NT2/D1 (cell line): Measurements from ENCODE around the gene TPRG1L.
"Not testable (repeated sequence)": the region's sequence is repeated elsewhere in the genome, so short reads cannot be mapped to it uniquely, and the experiment has no call there.

ENCODE experiments used
- DNase-seq: peaks from one replicate; pipeline ENCODE4 v3.0.0-alpha.2; 2011; ENCODE audit warnings: low read depth, low spot score
- H3K27me3 ChIP-seq: 2 replicates; pipeline ENCODE4 v1.6.0; 2011; ENCODE audit warnings: mild to moderate bottlenecking; ENCODE audit not compliant: insufficient read length, insufficient read depth
- H3K36me3 ChIP-seq: 2 replicates; pipeline ENCODE4 v1.6.1; 2011; ENCODE audit warnings: mild to moderate bottlenecking, low read length, mixed read lengths; ENCODE audit not compliant: insufficient read depth, insufficient read length
- H3K4me1 ChIP-seq: 2 replicates; pipeline ENCODE4 v1.5.1; 2011; ENCODE audit not compliant: insufficient read depth, insufficient read length
- H3K4me3 ChIP-seq: 2 replicates; pipeline ENCODE4 v1.5.1; 2011; ENCODE audit warnings: low read depth; ENCODE audit not compliant: insufficient read length
- H3K9ac ChIP-seq: 2 replicates; pipeline ENCODE4 v1.6.0; 2011; ENCODE audit warnings: low read depth; ENCODE audit not compliant: insufficient read length
- H3K9me3 ChIP-seq: 2 replicates; pipeline ENCODE4 v1.5.1; 2011; ENCODE audit warnings: mild to moderate bottlenecking, low read length; ENCODE audit not compliant: insufficient read depth
- SUZ12 ChIP-seq: IDR thresholded peaks from 2 replicates; pipeline ENCODE4 v1.6.1; 2011; ENCODE audit not compliant: insufficient read length, insufficient read depth; ENCODE audit errors: extremely low read depth
- YY1 ChIP-seq: IDR thresholded peaks from 2 replicates; pipeline ENCODE4 v1.6.1; 2011; ENCODE audit not compliant: insufficient read length, insufficient read depth
- ZNF274 ChIP-seq: IDR thresholded peaks from 2 replicates; pipeline ENCODE4 v1.6.1; 2011; ENCODE audit warnings: mild to moderate bottlenecking, low read depth, low read length

Gene TPRG1L

GRCh38 chr1:3579626-3580025 is 45.2 kb upstream of the TPRG1L start:
- Histone ChIP-seq H3K9me3 (no peaks in the 10 kb centered on the region), H3K4me1 (no peaks in the 10 kb centered on the region), H3K9ac (no peak overlapping the region), H3K4me3 (no peak overlapping the region), H3K36me3 (no peaks in the 10 kb centered on the region), H3K27me3 (no peaks in the 10 kb centered on the region)
- DNase-seq = no peak
- no peak for TF ChIP-seq YY1
- TF ChIP-seq ZNF274 = no peak
- no peak for TF ChIP-seq SUZ12

- H3K36me3 ChIP-seq = no peaks in the 10 kb centered on the region
- H3K4me1 ChIP-seq = no peaks in the 10 kb centered on the region
- no peak overlapping the region for H3K9ac ChIP-seq
- TF ChIP-seq YY1 (no peak), SUZ12 (no peak), ZNF274 (no peak)
- no peaks in the 10 kb centered on the region for H3K27me3 ChIP-seq
- H3K9me3 ChIP-seq = no peaks in the 10 kb centered on the region
- DNase-seq = no peak
- H3K4me3 ChIP-seq = no peak overlapping the region
Observed at GRCh38 chr1:3580231-3580630, 44.6 kb upstream of the TPRG1L start.

- Histone ChIP-seq H3K4me3 (no peak overlapping the region), H3K36me3 (peaks cover 6% of the 10 kb centered on the region), H3K9ac (no peak overlapping the region), H3K27me3 (no peaks in the 10 kb centered on the region), H3K9me3 (no peaks in the 10 kb centered on the region; the same call in 1 of the 2 replicates), H3K4me1 (no peaks in the 10 kb centered on the region)
- TF ChIP-seq ZNF274 (no peak), YY1 (no peak), SUZ12 (no peak)
- no peak for DNase-seq
Observed at GRCh38 chr1:3581296-3582036, 43.3 kb upstream of the TPRG1L start.

DNA sequence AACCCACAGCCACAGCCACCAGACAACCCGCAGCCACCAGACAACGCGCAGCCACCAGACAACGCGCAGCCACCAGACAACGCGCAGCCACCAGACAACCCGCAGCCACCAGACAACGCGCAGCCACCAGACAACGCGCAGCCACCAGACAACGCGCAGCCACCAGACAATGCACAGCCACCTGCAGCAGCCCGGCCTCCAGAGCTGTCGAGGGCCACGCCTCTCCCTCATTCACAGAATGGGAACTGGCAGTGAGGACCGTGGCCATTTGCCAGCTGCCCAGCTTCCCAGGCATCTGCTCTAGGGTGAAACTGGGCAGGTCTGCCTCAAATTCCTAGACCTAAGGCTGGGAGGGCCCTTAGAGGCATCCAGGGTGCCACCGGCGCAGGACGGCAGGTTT is 41.1 kb upstream of the TPRG1L start:
- DNase-seq, H3K9ac ChIP-seq, H3K4me3 ChIP-seq, H3K9me3 ChIP-seq, H3K27me3 ChIP-seq, H3K36me3 ChIP-seq, H3K4me1 ChIP-seq: not testable (repeated sequence)

DNA sequence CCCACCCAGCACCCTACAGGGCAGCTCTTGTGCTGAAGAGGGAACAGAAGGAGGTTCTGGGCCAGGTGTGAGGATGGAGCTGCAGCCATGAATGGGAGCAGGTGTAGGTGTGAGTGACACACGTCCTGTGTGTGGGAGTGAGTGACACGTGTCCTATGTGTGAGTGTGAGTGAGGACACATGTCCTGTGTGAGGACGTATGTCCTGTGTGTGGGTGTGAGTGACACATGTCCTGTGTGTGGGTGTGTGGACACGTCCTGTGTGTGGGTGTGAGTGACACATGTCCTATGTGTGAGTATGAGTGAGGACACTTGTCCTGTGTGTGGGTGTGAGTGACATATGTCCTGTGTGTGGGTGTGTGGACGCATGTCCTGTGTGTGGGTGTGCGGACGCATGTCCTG is 39.9 kb upstream of the TPRG1L start:
- H3K9ac ChIP-seq = no peak overlapping the region
- H3K27me3 ChIP-seq = no peaks in the 10 kb centered on the region
- no peak overlapping the region for H3K4me3 ChIP-seq
- no peaks in the 10 kb centered on the region; the same call in 1 of the 2 replicates for H3K9me3 ChIP-seq
- peaks cover 6% of the 10 kb centered on the region for H3K36me3 ChIP-seq
- TF ChIP-seq YY1 = no peak
- no peak for TF ChIP-seq ZNF274
- TF ChIP-seq SUZ12 = no peak
- peaks cover 3% of the 10 kb centered on the region for H3K4me1 ChIP-seq
- DNase-seq = no peak

DNA sequence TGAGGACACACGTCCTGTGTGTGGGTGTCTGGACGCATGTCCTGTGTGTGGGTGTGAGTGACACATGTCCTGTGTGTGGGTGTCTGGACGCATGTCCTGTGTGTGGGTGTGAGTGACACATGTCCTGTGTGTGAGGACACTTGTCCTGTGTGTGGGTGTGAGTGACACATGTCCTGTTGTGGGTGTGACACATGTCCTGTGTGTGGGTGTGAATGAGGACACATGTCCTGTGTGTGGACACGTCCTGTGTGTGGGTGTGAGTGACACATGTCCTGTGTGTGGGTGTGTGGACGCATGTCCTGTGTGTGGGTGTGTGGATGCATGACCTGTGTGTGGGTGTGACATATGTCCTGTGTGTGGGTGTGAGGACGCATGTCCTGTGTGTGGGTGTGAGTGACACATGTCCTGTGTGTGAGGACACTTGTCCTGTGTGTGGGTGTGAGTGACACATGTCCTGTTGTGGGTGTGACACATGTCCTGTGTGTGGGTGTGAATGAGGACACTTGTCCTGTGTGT is 39.4 kb upstream of the TPRG1L start:
- DNase-seq, H3K4me3 ChIP-seq, H3K36me3 ChIP-seq, H3K4me1 ChIP-seq, H3K9me3 ChIP-seq, H3K9ac ChIP-seq, H3K27me3 ChIP-seq: not testable (repeated sequence)

GRCh38 chr1:3585940-3586568 is 38.8 kb upstream of the TPRG1L start:
- DNase-seq = no peak
- H3K36me3 ChIP-seq = peaks cover 6% of the 10 kb centered on the region

More at GRCh38 chr1:3585940-3586568, 38.8 kb upstream of the TPRG1L start:
- H3K9ac ChIP-seq = no peak overlapping the region
- peaks cover 5% of the 10 kb centered on the region for H3K4me1 ChIP-seq
- no peak for TF ChIP-seq YY1
- no peak for TF ChIP-seq ZNF274
- TF ChIP-seq SUZ12 = no peak
- no peak overlapping the region for H3K4me3 ChIP-seq
- H3K9me3 ChIP-seq = no peaks in the 10 kb centered on the region; the same call in 1 of the 2 replicates
- no peaks in the 10 kb centered on the region for H3K27me3 ChIP-seq
